ENCODE data around the gene FLII. TPM values are rescaled to one million over a fixed set of nuclear protein-coding genes. Genes with fewer than 3 reads are reported as not detected.

The FLII gene
- total and polyA plus RNA-seq, 2 of the 8 experiments (the other 6 are each of a cell fraction or from before 2014, with no cell fraction given) = 300 to 549 TPM

DNA sequence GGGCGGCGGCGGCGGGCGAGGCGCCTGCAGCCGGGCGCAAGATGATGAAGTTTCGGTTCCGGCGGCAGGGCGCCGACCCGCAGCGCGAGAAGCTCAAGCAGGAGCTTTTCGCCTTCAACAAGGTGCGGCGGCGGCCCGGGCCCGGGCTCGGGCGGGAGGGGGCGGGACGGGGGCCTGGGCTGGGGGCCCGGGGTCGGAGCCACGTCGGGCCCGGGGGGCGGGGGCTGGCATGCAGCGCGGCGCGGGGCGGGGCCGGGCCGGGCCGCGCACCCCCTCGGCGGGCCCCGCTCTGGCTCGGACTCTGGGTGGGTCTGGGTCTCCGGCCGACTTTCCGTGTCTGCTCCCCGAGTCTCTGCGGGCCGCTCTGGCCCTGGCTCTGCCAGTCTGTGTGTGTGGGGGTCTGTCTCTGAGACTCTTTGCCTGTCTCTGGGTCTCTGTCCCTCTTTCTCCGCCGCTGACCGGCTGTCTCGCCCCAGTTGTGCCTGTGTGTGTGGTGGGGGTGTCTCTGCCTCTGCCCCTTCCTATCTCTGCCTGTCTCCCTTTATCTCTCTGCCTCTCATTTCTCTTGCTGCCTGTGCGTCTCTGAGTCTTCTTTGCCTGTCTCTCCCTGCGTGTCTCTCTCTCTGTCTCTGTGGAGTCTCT, 32.8 kb downstream of the FLII start:
- FAIRE-seq = no peak
- no peak overlapping the region for H3K27ac ChIP-seq (ENCODE audit: low read depth, low read length)
- peaks cover 8 to 50% of the 10 kb centered on the region in 2 experiments for H3K79me2 ChIP-seq (ENCODE audit: control insufficient read depth in 1 of 2, insufficient read depth in 2 of 2, low read length in 2 of 2)
- H3K79me1 ChIP-seq (ENCODE audit: low read depth, low read length) = peaks cover 39% of the 10 kb centered on the region
- peaks cover 13 to 24% of the 10 kb centered on the region in 2 experiments for H4K20me1 ChIP-seq (replicated peaks in 1 of 2; ENCODE audit: control insufficient read depth in 1 of 2, insufficient read depth in 2 of 2, low read length in 2 of 2)
- peak overlapping the region; percentile 40 for H3K14ac ChIP-seq (ENCODE audit: insufficient read length)
- H4K8ac ChIP-seq (ENCODE audit: extremely low read depth, insufficient read depth, low read length) = 0 out of 2 replicates have a peak overlapping the region, but pooled peaks have one; percentile 57
- H2AK5ac ChIP-seq (ENCODE audit: low read depth, low read length) = peak overlapping the region; percentile 75; the same call in 1 of the 2 replicates
- H3K9me3 ChIP-seq (ENCODE audit: insufficient read depth in 2 of 2, low read depth in 1 of 2, low read length in 1 of 2) = no peaks in the 10 kb centered on the region
- peak overlapping the region; percentile 70 for H3K56ac ChIP-seq (replicated peaks; ENCODE audit: insufficient read length, low read depth, low read length)
- H2BK20ac ChIP-seq (ENCODE audit: low read length) = no peak overlapping the region
- no peak overlapping the region for H2BK15ac ChIP-seq (ENCODE audit: low read length)
- H2AFZ ChIP-seq (ENCODE audit: low read length) = no peak overlapping the region
- H3K4ac ChIP-seq (replicated peaks; ENCODE audit: insufficient read length, low read depth, low read length) = peak overlapping the region; percentile 92
- peaks cover 13% of the 10 kb centered on the region for H3K23me2 ChIP-seq (ENCODE audit: low read depth, low read length)
- H3K4me1 ChIP-seq (replicated peaks in 1 of 4; ENCODE audit: control insufficient read depth in 3 of 4, insufficient read depth in 4 of 4, low read length in 3 of 4) = peaks cover 0 to 18% (median 10%) of the 10 kb centered on the region in 4 experiments; a peak in 6 of 7 replicates
- POLR2A ChIA-PET (ENCODE audit: partially characterized antibody) = interaction anchor here (0.6 to 2.8 kb wide), 9 partner anchors 10 to 89 kb away, joined by 3 to 22 read pairs (median 4); partner anchors contain the start of genes ALKBH5 and TOP3A
- peak overlapping the region; percentile 84 to 95 for H3K4me2 ChIP-seq (ENCODE audit: insufficient read depth in 1 of 2, low read depth in 2 of 2, low read length in 2 of 2)
- no peak overlapping the region; the same call in 1 of the 2 replicates for H2BK12ac ChIP-seq (ENCODE audit: low read depth, low read length)
- 2% methylated on average over 34 of the region's 57 CpGs; no CpG with 5 or more reads in 1 of the 2 experiments for WGBS, 2 experiments (ENCODE audit: extremely low coverage in 1 of 2, insufficient coverage in 1 of 2, insufficient read length in 1 of 2, insufficient replicate concordance in 2 of 2, low coverage in 1 of 2, low lambda C conversion rate in 2 of 2, missing lambda C conversion rate in 1 of 2)
- peak overlapping the region; percentile 3 for H3K23ac ChIP-seq (ENCODE audit: insufficient read length)
- TF ChIP-seq TAF1 (IDR thresholded peaks at IDR 0.05; ENCODE audit: low read depth, low read length) (0 out of 2 replicates have a peak, but pooled peaks have one; percentile 7), CREB1 (IDR thresholded peaks at IDR 0.05) (peak; percentile 87), SRF (IDR thresholded peaks at IDR 0.05; ENCODE audit: low read depth, low read length) (no peak), SAP30 (IDR thresholded peaks at IDR 0.05; ENCODE audit: insufficient read depth, insufficient replicate concordance, low read length) (no peak), SIN3A (conservative IDR thresholded peaks at IDR 0.05 in 1 of 2, IDR thresholded peaks at IDR 0.05 in 1 of 2; ENCODE audit: low read depth in 1 of 2, low read length in 2 of 2) (0 out of 4 replicates have a peak, but pooled peaks have one; percentile 9 to 47), EZH2 (IDR thresholded peaks at IDR 0.05; ENCODE audit: low read depth, low read length, severe bottlenecking) (no peak), KDM4A (IDR thresholded peaks at IDR 0.05; ENCODE audit: low read depth, low read length, severe bottlenecking) (peak; percentile 70)
- TF ChIP-seq, protein P1, sequence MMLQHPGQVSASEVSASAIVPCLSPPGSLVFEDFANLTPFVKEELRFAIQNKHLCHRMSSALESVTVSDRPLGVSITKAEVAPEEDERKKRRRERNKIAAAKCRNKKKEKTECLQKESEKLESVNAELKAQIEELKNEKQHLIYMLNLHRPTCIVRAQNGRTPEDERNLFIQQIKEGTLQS (IDR thresholded peaks at IDR 0.05; ENCODE audit: insufficient read depth, low read depth, low read length) = peak; percentile 13; the same call in 1 of the 2 replicates
- peak overlapping the region; percentile 49 for H4K5ac ChIP-seq (ENCODE audit: insufficient read length, low read depth, low read length)
- no peaks in the 10 kb centered on the region for H3K27me3 ChIP-seq (replicated peaks in 1 of 4; ENCODE audit: control insufficient read depth in 3 of 4, extremely low read depth in 1 of 4, insufficient read depth in 3 of 4, low read length in 3 of 4)
- peak in 1 of 2 experiments; percentile 61 for DNase-seq (ENCODE audit: low read depth in 1 of 2, low spot score in 2 of 2)
- H2BK120ac ChIP-seq (replicated peaks; ENCODE audit: low read depth, low read length) = no peak overlapping the region
- no peak overlapping the region for H3K18ac ChIP-seq (ENCODE audit: extremely low read depth, low read length)
- CTCF ChIA-PET (ENCODE audit: partially characterized antibody) = interaction anchor here (0.6 to 8.4 kb wide), 5 partner anchors 10 to 49 kb away, joined by 3 to 76 read pairs (median 5); no protein-coding TSS in a partner anchor
- peak overlapping the region; percentile 56 to 87 (median 74) for H3K9ac ChIP-seq (replicated peaks in 1 of 4; ENCODE audit: extremely low read depth in 1 of 4, low read depth in 3 of 4, low read length in 3 of 4)
- H4K91ac ChIP-seq (replicated peaks; ENCODE audit: insufficient read length, low read length) = no peak overlapping the region
- no peak overlapping the region for H2BK5ac ChIP-seq (ENCODE audit: low read depth, low read length)
- H3K4me3 ChIP-seq (ENCODE audit: extremely low read depth in 1 of 4, insufficient read depth in 2 of 4, low read depth in 3 of 4, low read length in 4 of 4) = peak overlapping the region; percentile 83 to 98 (median 87)
- no peaks in the 10 kb centered on the region for H3K36me3 ChIP-seq (ENCODE audit: control insufficient read depth in 2 of 4, insufficient read depth in 4 of 4, low read length in 3 of 4)
